NCI-H460 (cell line): ENCODE results near the gene APOBEC3B. TPM values are rescaled to one million over a fixed set of nuclear protein-coding genes. Genes with fewer than 3 reads are reported as not detected.
A peak's percentile ranks its signal among the peaks of the same experiment; 100 is the strongest.
"Not testable (repeated sequence)": the region's sequence is repeated elsewhere in the genome, so short reads cannot be mapped to it uniquely, and the experiment has no call there.

ENCODE experiments used
- DNase-seq: peaks from one replicate; pipeline ENCODE4 v3.0.0-alpha.2; 2016; ENCODE audit warnings: low read depth; ENCODE audit errors: extremely low read depth
- polyA plus RNA-seq: library from polyadenylated mRNA; depleted of rRNA; stranded (reverse); fragments of >200 nt; gene quantifications from 2 replicates; pipeline ENCODE4 v1.2.3, GENCODE V29; 2014; cell fraction: nucleus; rRNA removed
- total RNA-seq: library from RNA; depleted of rRNA; stranded (reverse); fragments of >200 nt; shearing (Covaris generic); gene quantifications from 2 replicates; pipeline ENCODE4 v1.2.3, GENCODE V29; 2014; rRNA removed

Gene APOBEC3B
- total RNA-seq = 3.6 and 5.1 TPM in 2 replicates
- polyA plus RNA-seq = 3.8 and 6.6 TPM in 2 replicates

DNA sequence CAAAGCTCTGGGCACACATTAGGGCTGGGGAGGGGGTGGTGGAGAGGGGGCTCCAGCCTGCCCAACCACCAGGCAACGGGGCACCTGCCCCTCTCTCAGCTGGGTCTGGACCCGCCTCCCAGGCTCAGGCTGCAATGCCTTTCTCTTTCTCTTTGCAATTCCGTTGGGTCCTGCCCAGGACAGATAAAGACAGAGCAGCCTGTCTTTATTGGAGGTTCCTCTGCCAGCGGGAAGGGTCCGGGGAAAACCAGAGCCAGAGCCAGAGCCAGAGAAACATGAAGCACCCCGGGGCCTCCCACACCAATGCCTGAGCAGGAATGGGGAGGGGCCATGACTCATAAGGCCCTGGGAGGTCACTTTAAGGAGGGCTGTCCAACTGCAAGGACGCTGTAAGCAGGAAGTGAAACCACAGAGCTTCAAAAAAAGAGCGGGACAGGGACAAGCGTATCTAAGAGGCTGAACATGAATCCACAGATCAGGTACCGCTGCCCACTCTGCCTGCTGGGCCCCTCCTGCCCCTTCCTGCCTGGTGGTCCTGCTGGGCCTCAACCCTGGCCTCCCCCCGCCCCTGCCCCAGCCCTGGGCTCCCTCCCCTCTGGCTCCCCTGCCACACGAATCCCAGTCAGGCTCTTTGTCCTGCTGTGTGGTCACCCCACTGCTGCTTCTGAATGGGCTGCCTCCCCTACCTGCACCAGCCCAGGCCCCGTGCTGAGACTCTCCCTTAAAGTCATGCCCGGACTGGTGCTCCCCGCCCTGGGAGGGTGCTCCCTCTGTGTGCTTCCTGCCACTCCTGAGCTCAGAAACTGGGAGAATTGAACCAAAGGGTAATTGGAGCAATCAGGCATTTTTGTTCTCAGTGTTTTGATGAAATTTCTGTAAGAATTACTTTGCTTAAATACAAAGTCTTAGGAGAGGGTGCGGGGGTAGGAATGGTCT, at the start of gene APOBEC3B:
TSS of gene APOBEC3B (plus strand) at position 356 of the 936 bp plus-strand sequence. CDS start at position 463, 107 bp downstream.
- DNase-seq = peak; percentile 68

DNA sequence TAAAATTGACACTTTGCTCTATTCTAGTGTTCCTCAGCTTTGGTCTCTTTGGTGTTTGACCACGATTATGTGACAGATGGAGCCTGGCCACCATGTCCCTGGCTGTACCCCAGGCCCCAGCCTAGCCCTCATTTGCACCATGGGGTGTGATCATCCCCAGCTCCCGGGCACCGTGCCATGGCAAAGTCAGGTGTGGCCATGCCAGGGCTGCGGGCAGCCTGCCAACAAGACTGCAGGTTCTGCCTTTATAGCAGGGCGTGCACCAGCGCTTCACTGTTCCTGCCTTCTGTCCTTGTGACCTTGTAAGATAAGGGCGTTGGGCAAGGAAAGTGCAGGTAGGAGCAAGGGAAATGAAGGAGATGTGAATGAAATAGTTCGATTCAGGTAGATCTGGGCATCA, 47.1 kb upstream of the APOBEC3B start:
- DNase-seq = no peak

DNA sequence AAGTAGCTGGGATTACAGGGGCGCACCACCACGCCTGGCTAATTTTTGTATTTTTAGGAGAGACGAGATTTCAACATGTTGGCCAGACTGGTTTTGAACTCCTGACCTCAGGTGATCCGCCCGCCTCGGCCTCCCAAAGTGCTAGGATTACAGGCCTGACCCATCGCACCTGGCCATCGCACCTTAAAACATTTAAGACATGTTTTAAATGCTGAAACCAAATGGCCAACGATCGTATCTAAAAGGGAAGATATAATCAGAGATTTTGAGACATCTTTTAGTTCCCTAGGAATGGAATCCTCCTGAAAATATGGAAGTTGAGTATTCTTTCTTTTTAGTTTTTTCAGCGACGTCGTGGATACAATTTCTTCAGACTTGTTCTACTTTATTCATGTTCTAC, 46.5 kb upstream of the APOBEC3B start:
- no peak for DNase-seq

DNA sequence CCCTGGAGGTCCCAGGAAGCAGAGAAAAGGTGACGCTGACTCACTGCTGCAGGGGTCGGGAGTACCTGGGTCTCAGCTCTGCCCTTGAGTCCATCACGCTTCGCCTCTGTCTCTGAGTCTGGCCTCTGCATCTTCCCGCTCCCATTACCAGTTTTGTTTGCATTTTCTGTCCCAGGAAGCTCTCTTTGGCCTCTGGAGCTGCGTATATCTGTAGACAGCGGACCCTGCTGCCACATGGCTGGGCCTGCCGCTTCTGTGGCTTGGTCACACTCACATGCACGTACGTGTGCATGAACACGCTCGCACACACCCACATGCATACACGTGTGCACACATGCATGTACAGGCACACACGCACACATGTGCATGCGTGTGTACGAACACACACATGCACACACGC, 45.6 kb upstream of the APOBEC3B start:
- DNase-seq = no peak

DNA sequence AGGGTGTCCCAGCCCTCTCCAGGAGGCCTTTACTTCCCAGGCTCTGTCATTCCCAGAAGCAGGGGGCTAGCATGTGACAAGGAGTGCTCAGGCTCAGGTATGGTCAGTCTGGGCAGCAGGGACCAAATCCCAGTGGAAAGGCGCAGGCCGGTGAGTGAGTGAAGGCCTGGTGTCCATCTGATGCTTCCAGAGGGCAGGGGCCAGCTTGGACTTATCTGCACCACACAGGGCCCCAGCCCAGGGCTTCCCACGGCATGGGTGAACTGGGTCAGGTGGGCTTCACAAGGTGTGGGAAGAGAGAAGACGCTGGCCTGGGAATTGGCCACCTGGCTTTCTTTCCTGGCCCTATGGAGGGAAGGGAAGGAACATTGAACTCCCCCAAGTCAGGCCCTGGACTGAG, 45.1 kb upstream of the APOBEC3B start:
- DNase-seq = no peak

DNA sequence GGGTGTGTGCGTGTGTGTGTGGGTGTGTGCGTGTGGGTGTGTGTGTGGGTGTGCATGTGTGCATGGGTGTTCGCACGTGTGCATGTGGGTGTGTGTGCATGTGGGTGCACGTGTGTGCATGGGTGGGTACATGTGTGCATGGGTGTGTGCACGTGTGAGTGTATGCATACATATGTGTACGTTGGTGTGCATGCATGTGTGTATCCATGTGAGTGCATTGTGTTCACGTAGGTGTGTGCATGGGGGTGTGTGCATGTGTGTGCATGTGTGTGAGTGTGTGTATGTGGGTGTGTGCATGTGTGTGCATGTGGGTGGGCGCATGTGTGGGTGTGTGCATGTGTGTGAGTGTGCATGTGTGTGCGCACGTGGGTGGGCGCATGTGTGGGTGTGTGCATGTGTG, 44.6 kb upstream of the APOBEC3B start:
- no peak for DNase-seq

DNA sequence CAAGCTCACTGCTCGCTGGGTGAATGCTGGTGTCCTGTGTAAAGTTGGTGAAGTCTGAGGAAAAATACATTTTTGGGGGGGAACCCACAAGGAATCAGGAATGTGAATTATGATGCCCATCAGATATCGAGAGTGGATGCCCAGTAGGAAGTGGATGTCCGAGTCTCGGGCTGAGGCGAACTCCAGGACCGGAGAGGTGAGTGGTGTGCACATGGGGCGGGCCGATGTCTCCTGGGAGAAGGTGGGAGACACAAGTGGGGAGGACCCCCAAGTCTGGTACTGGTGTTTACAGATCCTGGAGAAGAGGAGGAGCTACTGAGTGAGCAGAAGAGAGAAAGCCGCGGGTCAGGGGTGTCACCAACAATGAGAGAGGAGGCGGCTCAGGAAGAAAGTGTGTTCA, 43.9 kb upstream of the APOBEC3B start:
- DNase-seq = no peak

DNA sequence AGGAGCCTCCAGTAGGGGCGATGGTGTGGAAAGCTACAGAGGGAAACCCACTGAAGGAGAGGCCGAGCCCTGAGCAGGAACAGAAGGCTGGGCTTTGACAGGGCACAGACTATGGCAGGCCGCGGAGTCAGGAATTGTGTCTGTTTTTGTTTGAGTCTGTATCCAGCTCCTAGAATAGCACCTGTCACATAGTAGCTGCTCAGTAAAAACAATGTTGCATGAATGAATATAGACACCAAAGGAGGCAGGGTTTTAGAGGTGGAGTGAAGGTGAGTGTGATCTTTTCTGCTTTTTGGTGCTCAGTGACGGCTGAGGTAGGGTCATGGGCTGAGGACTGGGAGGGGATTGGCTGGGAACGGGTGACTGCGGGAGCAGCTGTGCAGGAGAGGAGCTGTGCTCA, 43.2 kb upstream of the APOBEC3B start:
- no peak for DNase-seq

DNA sequence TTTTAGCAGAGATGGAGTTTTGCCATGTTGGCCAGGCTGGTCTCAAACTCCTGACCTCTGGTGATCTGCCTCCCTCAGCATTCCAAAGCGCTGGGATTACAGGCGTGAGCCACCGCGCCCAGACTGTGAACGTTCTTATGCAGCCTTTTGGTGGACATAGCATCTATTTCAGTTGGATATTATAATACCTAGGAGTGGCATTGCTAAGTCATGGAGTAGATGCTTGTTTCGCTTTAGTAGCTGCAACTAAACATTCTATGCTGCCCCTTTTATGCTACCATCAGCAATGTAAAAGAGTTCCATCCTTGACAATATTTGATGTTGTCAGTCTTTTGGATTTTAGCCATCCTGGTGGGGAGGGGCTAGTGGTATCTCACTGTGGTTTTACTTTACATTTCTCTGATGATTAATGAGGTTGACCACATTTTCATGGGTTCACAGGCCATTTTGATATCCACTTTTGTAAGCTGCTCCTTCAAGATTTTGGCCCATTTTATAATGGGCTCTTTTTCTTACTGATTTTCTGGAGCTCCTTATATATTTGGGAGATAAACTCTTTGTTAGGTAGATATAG, 41.2 kb upstream of the APOBEC3B start:
- no peak for DNase-seq

DNA sequence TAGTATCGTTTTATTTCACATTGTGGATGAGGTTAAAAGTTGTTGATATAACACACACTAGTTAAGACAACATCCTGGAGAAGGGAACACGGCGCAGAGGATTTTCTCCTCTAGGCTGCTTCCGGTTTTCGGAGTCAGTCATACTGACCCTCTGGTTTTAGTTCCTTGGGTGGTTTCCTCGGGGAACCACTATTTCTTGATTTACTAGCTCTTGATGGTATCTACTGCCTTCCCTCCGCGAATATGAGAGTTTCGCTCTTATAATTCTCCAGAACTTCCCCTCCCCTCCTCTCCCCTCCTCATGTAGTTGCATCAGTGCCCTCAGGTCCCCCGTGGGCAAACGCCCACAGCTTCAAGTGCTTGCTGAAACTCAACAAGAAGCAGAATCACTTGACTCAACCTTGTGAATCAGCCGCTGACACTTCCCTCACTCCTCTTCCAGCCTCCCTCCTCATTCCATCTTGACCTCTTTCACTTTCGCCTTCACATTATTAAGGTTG, 40.6 kb upstream of the APOBEC3B start:
- DNase-seq = no peak

DNA sequence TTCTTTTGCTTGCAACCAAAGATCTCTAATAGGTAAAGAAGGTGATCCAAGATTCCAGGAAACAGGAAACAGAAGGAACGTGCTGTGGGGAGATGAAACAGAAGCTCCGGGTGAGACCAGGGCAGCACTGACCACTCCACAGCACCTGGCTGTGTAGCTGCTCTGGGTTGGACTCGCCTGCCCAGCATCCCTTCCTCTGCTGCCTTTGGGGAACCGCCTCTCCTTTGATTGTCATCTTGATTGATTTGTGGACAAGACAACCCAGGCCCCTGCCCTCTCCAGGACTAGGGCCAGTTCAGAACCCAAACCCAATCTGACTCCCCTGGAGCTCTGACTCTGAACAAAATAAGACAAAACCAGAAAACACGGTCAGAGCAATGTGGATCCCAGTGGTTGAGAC, 39.4 kb upstream of the APOBEC3B start:
- DNase-seq = no peak

DNA sequence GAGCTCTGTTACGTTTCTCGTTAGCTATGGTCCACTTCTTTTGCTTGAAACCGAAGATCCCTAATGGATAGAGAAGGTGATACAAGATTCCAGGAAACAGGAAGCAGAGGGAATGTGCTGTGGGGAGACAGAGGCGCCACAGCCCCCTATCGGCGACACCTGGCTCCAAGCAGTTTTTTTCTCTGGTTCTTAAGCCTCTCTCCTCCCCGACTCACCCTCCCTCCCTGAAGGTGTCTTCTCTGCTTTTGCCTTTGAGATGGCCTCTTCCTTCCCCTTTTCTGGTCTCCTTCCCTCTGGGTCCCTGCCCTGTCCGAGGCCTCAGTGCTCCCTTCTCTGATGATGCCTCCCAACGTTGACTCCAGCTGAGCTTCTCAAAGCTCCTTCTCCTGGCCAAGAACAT, 38.9 kb upstream of the APOBEC3B start:
- no peak for DNase-seq

DNA sequence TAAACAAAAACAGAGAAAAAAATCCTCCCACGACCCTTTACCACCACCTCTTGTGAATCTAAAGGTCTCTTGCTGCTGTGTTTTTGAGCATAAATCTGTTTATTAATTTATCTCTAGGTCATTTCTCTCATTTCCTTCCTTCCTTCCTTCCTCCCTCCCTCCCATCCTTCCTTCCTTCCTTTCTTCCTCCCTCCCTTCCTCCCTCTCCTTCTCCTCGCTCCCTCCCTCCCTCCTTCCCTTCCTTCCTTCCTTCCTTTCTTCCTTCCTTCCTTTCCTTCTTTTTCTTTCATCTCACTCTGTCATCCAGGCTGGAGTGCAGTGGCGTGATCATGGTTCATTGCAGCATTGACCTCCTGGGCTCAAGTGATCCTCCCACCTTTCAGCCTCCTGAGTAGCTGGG, 38.3 kb upstream of the APOBEC3B start:
- no peak for DNase-seq

DNA sequence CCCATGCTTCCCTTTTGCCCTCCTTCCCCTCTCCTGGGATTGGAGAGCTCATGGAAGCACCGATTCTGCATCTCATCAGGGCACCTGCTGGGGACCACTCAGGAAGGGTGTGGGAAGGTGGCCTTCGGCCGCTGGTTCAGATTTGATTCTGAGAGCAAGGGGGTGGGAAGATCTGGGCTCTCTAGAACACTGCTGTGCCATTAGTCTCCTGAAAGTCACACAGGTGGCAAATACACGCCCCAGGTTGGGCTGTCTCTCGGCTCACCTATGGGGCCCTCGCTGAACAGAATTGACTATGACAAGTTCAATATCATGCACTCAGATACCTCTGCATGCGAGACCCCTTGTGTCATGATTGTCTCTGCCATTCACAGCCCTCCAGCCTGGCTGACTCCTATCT, 37.5 kb upstream of the APOBEC3B start:
- DNase-seq = no peak

DNA sequence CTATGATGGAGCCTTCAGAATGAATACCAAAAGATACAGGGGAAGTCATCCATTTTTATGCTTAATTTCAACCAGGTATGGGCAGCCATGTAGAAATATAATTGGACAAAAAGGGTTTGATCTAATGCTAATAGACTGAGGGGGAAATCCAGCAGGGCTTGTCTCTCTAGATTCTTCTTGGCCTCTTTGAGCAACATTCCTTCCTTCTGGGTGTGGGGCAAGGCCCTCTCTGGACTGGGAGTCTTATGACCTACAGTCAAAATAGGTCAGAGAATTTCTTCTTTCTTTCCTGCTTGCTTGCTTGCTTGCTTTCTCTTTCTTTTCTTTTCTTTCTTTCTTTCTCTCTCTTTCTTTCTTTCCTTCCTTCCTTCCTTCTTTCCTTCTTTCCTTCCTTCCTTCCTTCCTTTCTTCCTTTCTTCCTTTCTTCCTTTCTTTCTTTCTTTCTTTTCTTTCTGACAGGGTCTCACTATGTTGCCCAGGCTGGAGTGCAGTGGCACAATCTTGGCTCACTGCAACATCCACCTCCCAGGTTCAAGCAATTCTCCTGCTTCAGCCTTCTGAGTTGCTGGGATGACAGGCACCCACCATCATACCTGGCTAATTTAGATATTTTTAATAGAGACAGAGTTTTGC, 36.3 kb upstream of the APOBEC3B start:
- DNase-seq = not testable (repeated sequence)

DNA sequence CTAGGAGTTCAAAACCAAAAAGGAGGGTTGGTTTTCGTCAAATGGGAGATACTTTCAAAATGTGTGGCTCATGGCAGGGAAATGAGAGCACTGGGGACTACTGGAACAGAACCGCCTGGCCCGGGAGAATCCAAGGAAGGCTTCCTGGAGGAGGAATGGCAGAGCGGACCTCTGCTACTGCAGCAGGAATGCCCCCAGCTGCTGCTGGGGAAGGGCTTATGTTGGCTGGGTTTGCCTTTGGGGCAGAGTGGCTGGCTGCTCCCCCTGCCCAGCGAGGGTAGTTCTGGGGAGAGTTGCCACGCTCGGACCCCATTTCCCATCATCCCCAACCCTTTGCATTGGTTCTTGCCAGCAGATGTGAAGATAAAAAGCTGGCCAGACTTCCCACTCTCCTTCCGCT, 35.4 kb upstream of the APOBEC3B start:
- DNase-seq = no peak

DNA sequence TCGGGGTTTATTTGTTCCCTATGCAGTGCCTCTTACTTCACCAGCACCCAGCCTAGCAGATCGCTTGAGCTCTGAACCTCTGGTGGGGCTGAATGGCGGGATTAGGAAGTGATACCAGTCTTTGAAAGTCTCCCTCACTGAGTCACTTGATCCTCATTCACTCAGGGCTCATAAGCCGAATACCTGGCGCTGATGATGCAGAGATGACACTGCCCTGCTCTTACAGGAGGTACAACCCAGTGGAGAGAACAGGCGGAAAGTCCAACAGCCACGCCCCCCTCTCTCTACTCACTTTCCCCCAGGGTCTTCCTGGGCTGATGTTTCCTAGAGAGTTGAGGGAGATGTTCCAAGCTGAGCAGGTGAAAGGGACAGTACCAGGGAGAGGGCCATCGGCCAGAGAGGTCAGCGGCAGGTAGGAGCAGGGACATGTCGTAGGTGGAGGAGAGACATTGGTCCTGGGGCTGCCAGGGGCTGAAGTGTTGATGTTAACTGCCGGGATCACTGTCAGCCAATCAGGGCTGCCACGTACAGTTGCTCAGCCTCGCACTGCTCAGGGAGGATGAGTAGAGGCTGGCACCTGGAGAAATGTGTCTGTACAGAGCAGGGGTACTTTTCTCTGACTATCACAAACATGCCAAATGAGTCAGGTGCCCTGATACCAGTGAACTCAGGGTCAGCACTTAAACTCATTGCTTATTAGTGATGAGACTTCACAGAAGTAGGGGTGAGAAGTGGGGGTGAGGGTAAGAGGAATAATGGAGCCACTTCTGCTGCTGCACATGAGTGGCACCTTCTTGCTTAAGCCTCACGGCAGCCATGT, 34.6 kb upstream of the APOBEC3B start:
- DNase-seq = no peak

DNA sequence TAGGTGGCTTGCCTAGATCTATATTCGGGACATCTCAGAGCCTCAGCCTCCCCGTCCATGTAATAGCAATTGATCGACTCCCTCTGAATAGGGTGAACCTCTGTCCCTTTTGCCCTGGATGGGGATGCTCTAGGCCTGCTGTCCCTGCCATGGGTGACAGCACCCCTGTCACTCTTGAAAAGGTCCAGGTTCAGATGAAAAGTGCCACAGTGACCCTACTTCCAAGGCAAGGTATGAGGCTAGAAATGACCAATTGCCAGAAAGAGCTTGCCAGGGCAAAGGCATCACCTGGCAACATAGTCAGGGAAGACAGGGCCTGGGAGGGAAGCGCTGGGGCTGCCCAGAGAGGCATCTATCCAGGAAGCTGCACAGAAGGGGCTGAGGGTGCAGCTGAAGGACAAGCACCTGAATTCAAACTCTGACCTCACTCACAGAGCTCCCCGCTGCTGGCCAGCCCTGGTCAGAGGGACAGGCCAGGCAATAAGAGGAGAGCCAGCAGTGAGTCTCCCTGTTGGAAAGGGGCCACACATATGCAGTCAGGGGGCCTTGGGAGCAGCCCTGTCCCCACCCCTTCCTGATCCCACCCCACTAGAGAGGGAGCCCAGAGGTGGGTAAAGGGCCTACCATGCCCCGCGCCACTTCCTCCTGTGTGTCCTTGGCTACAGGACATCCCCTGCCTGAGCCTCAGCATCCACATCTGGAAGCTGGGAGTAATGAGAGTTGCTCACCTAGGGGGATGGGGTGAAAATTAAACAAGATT, 33.8 kb upstream of the APOBEC3B start:
- DNase-seq = no peak

DNA sequence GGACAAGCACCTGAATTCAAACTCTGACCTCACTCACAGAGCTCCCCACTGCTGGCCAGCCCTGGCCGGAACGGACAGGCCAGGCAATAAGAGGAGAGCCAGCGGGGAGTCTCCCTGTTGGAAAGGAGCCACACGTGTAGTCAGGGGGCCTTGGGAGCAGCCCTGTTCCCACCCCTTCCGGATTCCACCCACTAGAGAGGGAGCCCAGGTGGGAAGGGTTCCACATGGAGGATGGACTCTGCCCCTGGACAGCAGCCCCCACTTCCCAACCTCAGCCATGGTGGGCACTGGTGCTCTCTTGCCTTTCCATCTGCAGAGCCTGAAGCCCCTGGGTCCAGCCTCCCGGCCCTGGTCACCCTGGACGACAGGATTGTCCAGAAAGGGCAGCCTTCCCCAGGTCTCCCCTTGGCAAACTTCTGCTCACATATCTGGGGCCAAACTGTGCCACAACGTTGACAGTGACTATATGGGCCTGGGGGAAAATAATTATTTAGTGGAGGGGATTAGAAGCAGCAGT, 32.2 kb upstream of the APOBEC3B start:
- no peak for DNase-seq
